Activated CD8-positive, alpha-beta memory T cell treated with anti-CD3 and anti-CD28 coated beads, Interleukin-2, amount 50 U/mL, for 4 hours (primary cell): ENCODE measurements around the gene CRB3.
"Not testable (repeated sequence)": the region's sequence is repeated elsewhere in the genome, so short reads cannot be mapped to it uniquely, and the experiment has no call there.

Experiments
- DNase-seq: peaks from one replicate; pipeline ENCODE4 v3.0.0-alpha.2; 2020

The CRB3 gene

DNA sequence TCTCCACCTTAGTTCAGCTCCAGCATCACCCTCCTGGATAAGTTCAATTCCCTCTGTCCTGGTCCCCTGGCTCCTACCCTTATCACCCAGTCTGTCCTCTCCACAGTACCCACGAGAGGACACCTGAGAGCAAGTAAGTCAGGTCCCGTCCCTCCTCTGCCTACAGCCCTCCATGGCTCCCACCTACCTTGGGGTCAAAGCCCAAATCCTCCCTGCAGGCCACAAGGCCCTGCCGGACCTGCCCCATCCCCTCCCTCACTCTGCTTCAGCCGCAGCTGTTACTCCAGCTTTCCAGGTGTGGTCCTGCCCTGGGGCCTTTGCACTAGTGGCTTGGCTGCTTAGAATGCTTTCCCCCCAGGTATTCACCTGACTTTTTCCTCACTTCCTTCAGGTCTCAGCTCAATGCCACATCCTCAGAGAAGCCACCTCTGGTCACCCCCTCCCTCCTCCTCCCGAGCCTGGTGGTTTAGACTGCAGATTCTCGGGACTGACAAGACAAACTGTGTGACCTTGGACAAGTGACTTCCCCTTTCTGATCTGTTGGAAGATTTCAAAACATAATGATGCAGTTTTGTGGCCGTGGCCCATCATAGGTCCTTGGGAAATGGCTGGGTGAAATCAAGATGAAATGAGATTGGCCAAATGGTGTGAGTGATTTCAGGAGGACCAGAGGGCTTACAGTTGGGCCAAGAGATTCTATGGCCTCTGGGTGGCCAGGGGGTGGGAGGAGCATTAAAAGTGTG lies 34.4 kb downstream of the CRB3 start:
- no peak for DNase-seq

- no peak for DNase-seq
Observed at GRCh38 chr19:6499052-6499790, 35.1 kb downstream of the CRB3 start.

GRCh38 chr19:6500837-6501739 lies 37.0 kb downstream of the CRB3 start:
- DNase-seq = no peak

- DNase-seq = peak; percentile 58
Observed at GRCh38 chr19:6501740-6502648, 37.9 kb downstream of the CRB3 start, which contains the start of gene TUBB4A. TUBB4A (minus strand) TSS chr19:6502309; CDS start chr19:6502212, 97 bp downstream.

DNA sequence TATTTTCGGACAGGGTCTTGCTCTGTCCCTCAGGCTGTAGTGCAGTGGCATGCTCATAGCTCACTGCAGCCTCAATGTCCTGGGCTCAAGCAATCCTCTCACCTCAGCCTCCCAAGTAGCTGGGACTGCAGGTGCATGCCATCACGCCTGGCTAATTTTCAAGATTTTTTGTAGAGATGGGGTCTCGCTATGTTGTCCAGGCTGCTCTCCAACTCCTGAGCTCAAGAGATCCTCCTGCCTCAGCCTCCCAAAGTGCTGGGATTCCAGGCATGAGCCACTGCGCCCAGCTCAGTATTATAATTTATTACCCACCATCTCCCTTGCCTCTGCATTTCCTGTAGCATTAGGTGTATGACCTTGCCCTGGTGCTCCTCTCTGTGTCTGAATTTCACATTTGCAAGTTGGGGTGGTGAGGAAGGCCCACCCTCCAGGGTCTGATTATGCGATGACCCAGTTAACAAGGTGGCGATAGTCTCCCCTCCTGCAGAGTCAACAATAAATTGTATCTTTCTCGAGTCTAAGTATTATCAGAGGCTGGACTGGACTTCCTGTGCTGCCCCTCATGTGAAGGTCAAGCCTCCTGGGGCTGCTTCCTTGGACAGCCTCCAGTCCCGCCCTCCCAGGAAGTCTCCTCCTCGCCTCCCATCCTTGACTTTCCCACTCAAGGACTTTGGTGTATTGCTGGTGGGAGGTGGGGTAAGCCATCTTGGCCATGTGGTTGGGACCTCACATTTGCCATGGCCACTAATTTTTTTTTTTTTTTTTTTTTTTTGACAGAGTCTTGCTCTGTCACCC lies 39.5 kb downstream of the CRB3 start:
- no peak for DNase-seq

GRCh38 chr19:6508028-6508771 lies 44.1 kb downstream of the CRB3 start:
- not testable (repeated sequence) for DNase-seq

GRCh38 chr19:6509118-6509971 lies 45.3 kb downstream of the CRB3 start:
- no peak for DNase-seq

GRCh38 chr19:6510618-6511017 lies 46.5 kb downstream of the CRB3 start:
- no peak for DNase-seq

GRCh38 chr19:6514089-6514488 lies 50.0 kb downstream of the CRB3 start:
- no peak for DNase-seq

GRCh38 chr19:6514926-6515544 lies 51.0 kb downstream of the CRB3 start:
- no peak for DNase-seq

GRCh38 chr19:6516018-6516658 lies 52.1 kb downstream of the CRB3 start:
- peak; percentile 54 for DNase-seq
